Calu3 (cell line): ENCODE data around the gene GALNS. TPM values are rescaled to one million over a fixed set of nuclear protein-coding genes. Genes with fewer than 3 reads are reported as not detected.
"Not testable (repeated sequence)": the region's sequence is repeated elsewhere in the genome, so short reads cannot be mapped to it uniquely, and the experiment has no call there.

ENCODE experiments used
- BruUV-seq: library from RNA; stranded (reverse); fragments of 400-500 nt; replicated peaks from 2 replicates; lab custom pipeline; 2021; lab: Mats Ljungman, UMichigan
- CTCF ChIA-PET: fragments of 300-600 bp; sonication (Branson Sonifier 250); formaldehyde crosslinking; loops from one replicate; lab custom pipeline; 2022; ENCODE audit warnings: antibody characterized with exemption; lab: Charles Lee
- DNase-seq: peaks from one replicate; pipeline ENCODE4 v3.0.0; 2022
- H3K27ac Mint-ChIP-seq: one replicate; pipeline ENCODE4 v1.8.0; 2022; ENCODE audit warnings: mixed read lengths; ENCODE audit not compliant: unreplicated experiment
- H3K27me3 Mint-ChIP-seq: one replicate; pipeline ENCODE4 v1.8.0; 2022; ENCODE audit warnings: mixed read lengths; ENCODE audit not compliant: unreplicated experiment
- H3K36me3 Mint-ChIP-seq: one replicate; pipeline ENCODE4 v1.8.0; 2022; ENCODE audit warnings: mild to moderate bottlenecking, moderate library complexity, mixed read lengths; ENCODE audit not compliant: insufficient read depth, unreplicated experiment
- H3K4me1 Mint-ChIP-seq: one replicate; pipeline ENCODE4 v1.8.0; 2022; ENCODE audit warnings: mild to moderate bottlenecking, low read depth, mixed read lengths; ENCODE audit not compliant: unreplicated experiment
- H3K4me3 Mint-ChIP-seq: one replicate; pipeline ENCODE4 v1.8.0; 2022; ENCODE audit warnings: mild to moderate bottlenecking, low read depth, moderate library complexity, mixed read lengths; ENCODE audit not compliant: unreplicated experiment
- H3K9me3 Mint-ChIP-seq: one replicate; pipeline ENCODE4 v1.8.0; 2022; ENCODE audit warnings: low read depth, mixed read lengths; ENCODE audit not compliant: unreplicated experiment
- intact Hi-C: fragments of 100-400 bp; cut with micrococcal nuclease; formaldehyde crosslinking; loops from one replicate; pipeline ENCODE4 v1.10.0; 2022; ENCODE audit not compliant: unreplicated experiment
- total RNA-seq: library from RNA; stranded (reverse); gene quantifications from 2 replicates; pipeline ENCODE4 v1.2.3, GENCODE V29; 2022
- TF ChIP-seq, protein P1 (sequence below): fragments of 200-600 bp; IDR thresholded peaks from one replicate; pipeline ENCODE4 v1.8.0; 2022; ENCODE audit warnings: antibody characterized with exemption; ENCODE audit not compliant: unreplicated experiment

Gene GALNS
- total RNA-seq, 1 experiment from 2014 or later: 50.4 TPM

DNA sequence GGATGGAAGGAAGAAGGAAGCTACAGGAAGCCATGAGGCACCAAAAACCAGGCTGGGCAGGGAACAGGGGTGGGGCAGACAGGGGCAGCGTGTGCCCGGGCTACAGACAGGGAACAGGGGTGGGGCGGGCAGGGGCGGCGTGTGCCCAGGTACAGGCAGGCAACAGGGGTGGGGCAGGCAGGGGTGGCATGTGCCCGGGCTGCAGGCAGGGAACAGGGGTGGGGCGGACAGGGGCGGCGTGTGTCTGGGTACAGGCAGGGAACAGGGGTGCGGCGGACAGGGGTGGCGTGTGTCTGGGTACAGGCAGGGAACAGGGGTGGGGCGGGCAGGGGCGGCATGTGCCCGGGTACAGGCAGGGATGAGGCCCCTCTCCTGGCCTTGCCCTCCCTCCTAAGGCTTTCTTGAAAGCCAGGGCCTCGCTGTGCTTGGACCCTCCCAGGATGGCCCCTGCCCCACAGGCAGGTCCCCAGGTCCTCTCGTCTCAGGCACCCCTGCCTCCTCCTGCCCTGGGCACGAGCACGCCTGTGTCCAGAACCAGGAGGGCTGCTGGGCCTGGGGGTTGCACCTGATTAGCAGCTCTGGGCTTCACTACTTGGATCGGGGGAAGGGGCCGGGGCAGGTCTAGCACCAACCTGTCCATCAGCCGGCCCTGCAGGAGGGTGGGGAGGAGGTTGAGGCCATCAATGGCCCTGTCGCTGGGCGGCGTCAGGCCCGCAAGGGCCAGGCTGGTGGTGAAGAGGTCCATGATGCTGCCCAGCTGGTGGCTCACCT, 30.5 kb downstream of the GALNS start:
- Mint-ChIP-seq H3K27ac (no peak overlapping the region), H3K27me3 (no peaks in the 10 kb centered on the region), H3K4me3 (no peak overlapping the region), H3K4me1 (no peaks in the 10 kb centered on the region), H3K36me3 (peaks cover 26% of the 10 kb centered on the region), H3K9me3 (no peaks in the 10 kb centered on the region)
- TF ChIP-seq, protein P1, sequence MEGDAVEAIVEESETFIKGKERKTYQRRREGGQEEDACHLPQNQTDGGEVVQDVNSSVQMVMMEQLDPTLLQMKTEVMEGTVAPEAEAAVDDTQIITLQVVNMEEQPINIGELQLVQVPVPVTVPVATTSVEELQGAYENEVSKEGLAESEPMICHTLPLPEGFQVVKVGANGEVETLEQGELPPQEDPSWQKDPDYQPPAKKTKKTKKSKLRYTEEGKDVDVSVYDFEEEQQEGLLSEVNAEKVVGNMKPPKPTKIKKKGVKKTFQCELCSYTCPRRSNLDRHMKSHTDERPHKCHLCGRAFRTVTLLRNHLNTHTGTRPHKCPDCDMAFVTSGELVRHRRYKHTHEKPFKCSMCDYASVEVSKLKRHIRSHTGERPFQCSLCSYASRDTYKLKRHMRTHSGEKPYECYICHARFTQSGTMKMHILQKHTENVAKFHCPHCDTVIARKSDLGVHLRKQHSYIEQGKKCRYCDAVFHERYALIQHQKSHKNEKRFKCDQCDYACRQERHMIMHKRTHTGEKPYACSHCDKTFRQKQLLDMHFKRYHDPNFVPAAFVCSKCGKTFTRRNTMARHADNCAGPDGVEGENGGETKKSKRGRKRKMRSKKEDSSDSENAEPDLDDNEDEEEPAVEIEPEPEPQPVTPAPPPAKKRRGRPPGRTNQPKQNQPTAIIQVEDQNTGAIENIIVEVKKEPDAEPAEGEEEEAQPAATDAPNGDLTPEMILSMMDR: no peak
- CTCF ChIA-PET: no interaction called here
- BruUV-seq: no TSS peak
- intact Hi-C loops: no loop called here
- no peak for DNase-seq

DNA sequence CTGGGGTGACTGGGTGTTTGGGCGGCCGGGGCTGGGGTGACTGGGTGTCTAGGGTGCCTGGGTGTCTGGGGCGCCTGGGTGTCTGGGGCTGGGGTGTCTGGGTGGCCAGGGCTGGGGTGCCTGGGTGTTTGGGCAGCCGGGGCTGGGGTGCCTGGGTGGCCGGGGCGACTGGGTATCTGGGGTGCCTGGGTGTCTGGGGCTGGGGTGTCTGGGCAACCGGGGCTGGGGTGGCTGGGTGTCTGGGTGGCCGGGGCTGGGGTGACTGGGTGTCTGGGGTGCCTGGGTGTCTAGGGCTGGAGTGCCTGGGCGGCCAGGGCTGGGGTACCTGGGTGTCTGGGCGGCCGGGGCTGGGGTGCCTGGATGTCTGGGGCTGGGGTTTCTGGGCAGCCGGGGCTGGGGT, 31.6 kb downstream of the GALNS start:
- Mint-ChIP-seq H3K4me3 (no peak overlapping the region), H3K27ac (no peak overlapping the region), H3K36me3 (peaks cover 19% of the 10 kb centered on the region), H3K9me3 (no peaks in the 10 kb centered on the region), H3K27me3 (no peaks in the 10 kb centered on the region), H3K4me1 (no peaks in the 10 kb centered on the region)
- no peak for DNase-seq
- TF ChIP-seq, protein P1: no peak
- intact Hi-C loops: no loop called here
- no TSS peak for BruUV-seq
- CTCF ChIA-PET: interaction anchor here (0.7 to 0.9 kb wide), 2 partner anchors 15 to 1126 kb away, joined by 5 read pairs; no protein-coding TSS in a partner anchor

DNA sequence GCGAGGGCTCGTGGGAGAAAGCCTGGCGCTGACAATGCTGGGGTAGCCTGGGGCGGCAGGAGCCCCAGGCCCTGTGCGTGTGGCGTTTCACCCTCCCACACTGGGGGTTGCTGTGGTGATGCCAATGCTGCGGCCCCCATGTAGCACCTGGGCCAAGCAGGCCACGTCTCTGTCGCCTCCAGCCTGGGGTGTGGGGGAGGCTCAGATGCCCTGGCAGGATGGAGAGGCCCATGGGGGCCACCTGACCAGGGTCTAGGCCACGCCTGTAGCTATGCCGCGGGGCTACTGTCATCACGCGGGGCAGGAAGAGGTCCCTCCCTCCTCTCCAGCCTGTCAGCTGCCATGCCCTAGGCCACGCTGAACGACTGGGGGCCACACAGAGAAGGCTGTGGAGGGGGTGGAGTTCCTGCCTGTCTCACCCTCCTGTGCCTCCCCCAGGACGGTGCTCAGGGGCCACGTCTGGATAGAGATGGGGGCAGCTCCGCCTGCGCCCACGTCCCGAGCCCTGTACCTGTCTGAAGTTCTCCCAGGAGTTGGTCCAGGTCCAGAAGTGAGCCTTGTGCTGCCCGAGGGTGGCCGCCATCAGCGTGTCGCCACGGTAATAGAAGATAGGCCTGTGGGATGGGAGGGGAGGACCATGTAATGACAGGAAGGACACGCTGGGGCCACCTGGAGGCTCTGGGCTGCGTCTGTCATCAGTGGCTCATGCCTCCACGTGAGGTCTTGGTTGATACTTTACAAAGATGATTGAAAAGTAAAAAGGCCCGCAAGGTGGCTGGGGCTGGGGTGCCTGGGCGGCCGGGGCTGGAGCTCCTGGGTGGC, 32.3 kb downstream of the GALNS start:
- H3K4me3 Mint-ChIP-seq: no peak overlapping the region
- CTCF ChIA-PET: interaction anchor here (0.7 to 0.9 kb wide), 2 partner anchors 16 to 1127 kb away, joined by 5 read pairs; no protein-coding TSS in a partner anchor
- no TSS peak for BruUV-seq
- intact Hi-C loops: no loop called here
- TF ChIP-seq, protein P1: no peak
- no peaks in the 10 kb centered on the region for H3K9me3 Mint-ChIP-seq
- no peak overlapping the region for H3K27ac Mint-ChIP-seq
- no peaks in the 10 kb centered on the region for H3K27me3 Mint-ChIP-seq
- H3K4me1 Mint-ChIP-seq: no peaks in the 10 kb centered on the region
- peaks cover 12% of the 10 kb centered on the region for H3K36me3 Mint-ChIP-seq
- no peak for DNase-seq

DNA sequence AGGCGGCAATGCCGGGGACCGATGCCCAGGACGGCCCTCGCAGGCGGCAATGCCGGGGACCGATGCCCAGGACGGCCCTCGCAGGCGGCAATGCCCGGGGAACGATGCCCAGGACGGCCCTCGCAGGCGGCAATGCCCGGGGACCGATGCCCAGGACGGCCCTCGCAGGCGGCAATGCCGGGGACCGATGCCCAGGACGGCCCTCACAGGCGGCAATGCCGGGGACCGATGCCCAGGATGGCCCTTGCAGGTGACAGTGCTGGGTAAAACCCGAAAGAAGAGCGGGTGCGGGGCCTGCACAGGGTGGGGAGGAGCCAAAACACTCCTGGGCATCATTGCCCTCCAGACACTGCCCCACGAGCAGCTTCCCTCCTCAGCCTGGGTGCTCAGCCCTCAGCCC, 33.1 kb downstream of the GALNS start:
- intact Hi-C loops, H3K9me3 Mint-ChIP-seq, H3K4me3 Mint-ChIP-seq, H3K27ac Mint-ChIP-seq, H3K27me3 Mint-ChIP-seq, H3K4me1 Mint-ChIP-seq, CTCF ChIA-PET, H3K36me3 Mint-ChIP-seq, BruUV-seq, DNase-seq: not testable (repeated sequence)
